Measurements from ENCODE around the gene KCTD8. TPM values are rescaled to one million over a fixed set of nuclear protein-coding genes. Genes with fewer than 3 reads are reported as not detected.

Gene KCTD8
- total RNA-seq, 2 donors from 2014 or later = 0.22 TPM; not detected in 1

DNA sequence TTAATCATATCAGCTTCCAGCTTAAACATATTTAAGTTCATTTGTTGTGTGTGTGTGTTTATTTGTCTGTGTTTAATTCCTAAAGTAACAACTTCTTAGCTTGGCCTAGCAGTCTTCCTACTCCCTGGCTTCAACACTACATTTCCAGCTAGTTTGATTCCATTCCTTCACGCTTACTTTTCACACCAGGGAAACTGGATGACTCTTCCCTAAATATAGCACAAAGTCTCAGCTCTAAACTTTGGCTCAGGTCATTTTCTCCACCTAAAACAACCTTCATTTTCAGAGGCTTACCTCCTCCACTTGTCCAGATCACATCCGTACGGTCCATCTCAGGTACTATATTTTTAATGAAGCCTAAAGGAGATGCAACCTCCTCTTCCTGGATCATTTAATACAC is 94.4 kb downstream of the KCTD8 start:
- DNase-seq (no peak), ATAC-seq (no peak)
- intact Hi-C loops (cut with DNase I, micrococcal nuclease) = no loop called here

DNA sequence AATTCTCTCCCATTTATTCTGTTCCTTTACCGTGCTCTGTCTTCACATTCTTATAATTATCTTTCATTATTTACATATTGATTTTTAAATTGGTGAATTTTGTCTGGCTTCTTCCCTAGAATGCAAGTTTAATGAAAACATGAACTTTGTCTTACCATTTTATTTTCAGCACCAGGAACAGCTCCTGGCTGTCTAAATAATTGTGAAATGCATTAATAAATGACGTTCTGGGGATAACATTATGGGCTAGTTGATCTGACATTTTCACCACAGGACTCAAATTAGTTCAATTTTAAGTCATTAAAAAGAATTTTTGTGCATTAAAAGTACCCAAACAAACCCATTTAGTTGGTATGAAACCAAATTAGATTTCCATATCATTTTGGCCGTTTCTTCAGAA is 97.5 kb downstream of the KCTD8 start:
- no peak for DNase-seq
- intact Hi-C loops (cut with DNase I, micrococcal nuclease) = no loop called here
- ATAC-seq = no peak

- ATAC-seq (no peak), DNase-seq (no peak)
- intact Hi-C loops (cut with DNase I, micrococcal nuclease) = no loop called here
Measured at GRCh38 chr4:44342800-44343199, 105.8 kb downstream of the KCTD8 start.

GRCh38 chr4:44326741-44327140 is 121.9 kb downstream of the KCTD8 start:
- ATAC-seq (no peak), DNase-seq (no peak)

DNA sequence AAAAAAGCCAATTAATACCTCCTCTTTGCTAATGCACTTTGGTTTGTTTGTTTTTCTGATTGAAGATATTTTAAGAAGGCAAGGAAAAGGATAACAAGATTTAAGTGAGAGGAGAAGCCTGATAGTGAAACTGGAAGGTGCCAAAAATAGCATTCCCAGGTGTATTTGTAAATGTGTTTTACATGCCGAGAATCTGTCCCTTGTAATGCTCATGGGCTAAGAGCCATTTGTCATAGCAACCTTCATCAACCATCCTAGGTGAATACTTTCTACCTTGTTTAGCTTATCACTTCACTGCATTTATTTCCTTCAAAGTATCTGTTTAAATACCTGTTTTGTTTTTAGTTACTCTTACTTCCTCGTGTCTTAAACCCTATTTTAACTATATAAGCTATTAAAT is 127.8 kb downstream of the KCTD8 start:
- intact Hi-C loops (cut with DNase I, micrococcal nuclease) = no loop called here
- ATAC-seq (no peak), DNase-seq (no peak)

More at GRCh38 chr4:44326741-44327140, 121.9 kb downstream of the KCTD8 start:
- intact Hi-C loops (cut with DNase I, micrococcal nuclease) = no loop called here

DNA sequence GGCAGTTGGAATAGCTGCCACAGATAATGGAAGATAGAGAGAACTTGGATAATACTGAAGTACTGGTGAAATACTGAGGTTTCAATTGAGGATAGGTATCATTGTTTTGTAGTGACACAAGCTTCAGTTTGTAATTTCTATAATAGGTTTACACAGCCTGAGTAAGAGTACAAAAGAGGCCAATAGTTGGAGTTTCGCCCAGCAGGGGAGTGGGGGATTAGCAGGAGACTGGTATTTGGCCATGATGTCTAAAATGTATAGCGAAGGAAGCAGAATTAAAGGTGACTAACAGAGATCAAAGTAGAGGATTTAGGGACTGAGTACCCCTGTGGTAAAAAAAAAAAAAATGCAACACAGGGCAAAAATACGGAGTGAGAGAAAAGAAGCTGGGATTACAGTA is 129.5 kb downstream of the KCTD8 start:
- DNase-seq = no peak
- intact Hi-C loops (cut with DNase I, micrococcal nuclease) = no loop called here
- no peak for ATAC-seq

- intact Hi-C loops (cut with DNase I, micrococcal nuclease) = no loop called here
- no peak for DNase-seq
- no peak for ATAC-seq
Measured at GRCh38 chr4:44313702-44314101, 134.9 kb downstream of the KCTD8 start.

GRCh38 chr4:44287505-44287904 is 161.1 kb downstream of the KCTD8 start:
- DNase-seq (no peak), ATAC-seq (no peak)
- intact Hi-C loops (cut with DNase I, micrococcal nuclease) = no loop called here

GRCh38 chr4:44279469-44279868 is 169.1 kb downstream of the KCTD8 start:
- ATAC-seq (no peak), DNase-seq (no peak)
- intact Hi-C loops (cut with DNase I, micrococcal nuclease) = no loop called here

DNA sequence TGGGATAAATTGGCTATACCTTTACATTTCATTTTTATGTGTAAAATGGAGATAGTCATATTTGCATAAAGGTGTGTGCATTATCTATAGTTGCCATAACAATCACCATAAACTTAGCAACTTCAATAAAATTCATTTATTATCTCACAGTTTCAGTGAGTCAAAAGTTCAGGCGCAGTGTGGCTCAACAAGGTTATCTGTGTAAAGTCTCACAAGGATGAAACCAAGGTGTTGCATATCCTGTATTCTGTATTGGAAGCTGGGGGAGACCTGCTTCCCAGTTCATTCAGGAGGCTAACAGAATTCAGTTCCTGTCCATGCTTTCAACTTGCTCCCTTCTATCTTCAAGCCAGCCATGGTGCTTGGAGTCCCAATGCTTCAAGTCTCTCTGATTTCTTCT is 169.5 kb downstream of the KCTD8 start:
- no peak for DNase-seq
- intact Hi-C loops (cut with DNase I, micrococcal nuclease) = no loop called here
- no peak for ATAC-seq

DNA sequence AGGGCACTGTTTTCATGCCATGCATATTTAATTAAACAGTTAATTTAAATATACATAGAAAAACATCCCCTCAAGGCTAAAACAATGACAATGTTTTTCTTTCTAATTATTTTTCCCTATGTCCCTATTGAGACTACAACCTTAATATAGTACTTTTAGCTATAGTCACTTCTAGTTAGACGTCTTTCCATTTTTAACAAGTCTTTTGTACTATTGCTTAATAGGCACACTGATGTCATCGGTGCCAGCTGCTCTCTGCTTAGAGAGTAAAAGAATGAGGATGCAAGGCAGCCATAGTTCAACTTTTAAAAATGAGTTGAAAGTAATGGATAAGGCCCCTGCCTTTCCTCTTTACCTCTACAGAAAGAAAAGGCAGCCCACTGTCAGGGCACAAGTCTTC is 191.1 kb downstream of the KCTD8 start:
- intact Hi-C loops (cut with DNase I, micrococcal nuclease) = no loop called here
- ATAC-seq (no peak), DNase-seq (no peak)

GRCh38 chr4:44256414-44256813 is 192.2 kb downstream of the KCTD8 start:
- DNase-seq (no peak), ATAC-seq (no peak)
- intact Hi-C loops (cut with DNase I, micrococcal nuclease) = no loop called here

- DNase-seq (no peak), ATAC-seq (no peak)
- intact Hi-C loops (cut with DNase I, micrococcal nuclease) = no loop called here
Measured at GRCh38 chr4:44237643-44238042, 211.0 kb downstream of the KCTD8 start.

DNA sequence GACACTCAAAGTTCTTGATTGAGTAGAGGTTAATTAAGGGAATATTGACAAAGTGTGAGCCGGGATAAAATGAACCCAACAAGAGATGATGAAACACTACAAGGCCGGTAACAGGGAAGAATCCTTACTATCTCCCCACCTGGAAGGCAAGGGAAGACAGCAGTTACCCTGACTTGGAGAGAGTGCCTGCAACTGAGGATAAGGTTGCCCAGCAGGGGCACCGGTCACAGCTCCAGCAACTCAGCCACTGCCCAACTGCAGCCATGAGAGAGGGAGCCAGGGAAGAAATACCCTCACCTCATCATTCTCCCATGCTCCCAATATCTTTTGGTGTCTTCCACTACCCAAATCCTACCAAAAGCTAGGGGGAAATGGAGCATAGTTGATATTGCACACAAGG is 212.7 kb downstream of the KCTD8 start:
- DNase-seq = no peak
- intact Hi-C loops (cut with DNase I, micrococcal nuclease) = no loop called here
- ATAC-seq = no peak

GRCh38 chr4:44232262-44232661 is 216.3 kb downstream of the KCTD8 start:
- intact Hi-C loops (cut with DNase I, micrococcal nuclease) = no loop called here
- no peak for ATAC-seq
- no peak for DNase-seq

- intact Hi-C loops (cut with DNase I, micrococcal nuclease) = no loop called here
- DNase-seq (no peak), ATAC-seq (no peak)
Measured at GRCh38 chr4:44231006-44231405, 217.6 kb downstream of the KCTD8 start.

- no peak for DNase-seq
- no peak for ATAC-seq
- intact Hi-C loops (cut with DNase I, micrococcal nuclease) = no loop called here
Measured at GRCh38 chr4:44228326-44228725, 220.3 kb downstream of the KCTD8 start.

- ATAC-seq (no peak), DNase-seq (no peak)
- intact Hi-C loops (cut with DNase I, micrococcal nuclease) = no loop called here
Measured at GRCh38 chr4:44221407-44221806, 227.2 kb downstream of the KCTD8 start.

DNA sequence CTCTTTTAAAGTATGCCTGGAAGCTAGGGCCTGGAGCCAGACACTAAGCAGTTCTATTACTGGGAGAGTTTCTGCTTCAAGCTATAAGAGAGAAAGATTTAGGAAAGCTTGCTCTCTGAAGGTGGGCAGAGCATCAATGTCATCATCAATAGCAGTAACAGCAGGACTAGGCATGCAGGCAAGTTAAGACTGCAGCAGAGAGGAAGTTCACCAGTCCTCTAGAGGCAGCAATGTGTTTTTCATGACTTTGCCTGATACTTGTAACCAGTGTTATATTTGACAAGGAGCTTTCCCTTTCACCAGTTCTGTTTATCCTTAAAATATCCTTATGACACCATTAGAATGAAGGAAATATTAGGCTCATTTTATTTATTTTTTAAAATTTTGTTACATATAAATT is 237.9 kb downstream of the KCTD8 start:
- DNase-seq (no peak), ATAC-seq (no peak)
- intact Hi-C loops (cut with DNase I, micrococcal nuclease) = no loop called here

- no peak for DNase-seq
- ATAC-seq = no peak
Measured at GRCh38 chr4:44196796-44197195, 251.8 kb downstream of the KCTD8 start.

GRCh38 chr4:44194365-44194764 is 254.2 kb downstream of the KCTD8 start:
- intact Hi-C loops (cut with DNase I, micrococcal nuclease) = no loop called here
- no peak for DNase-seq
- ATAC-seq = no peak

More at GRCh38 chr4:44196796-44197195, 251.8 kb downstream of the KCTD8 start:
- intact Hi-C loops (cut with DNase I, micrococcal nuclease) = no loop called here

DNA sequence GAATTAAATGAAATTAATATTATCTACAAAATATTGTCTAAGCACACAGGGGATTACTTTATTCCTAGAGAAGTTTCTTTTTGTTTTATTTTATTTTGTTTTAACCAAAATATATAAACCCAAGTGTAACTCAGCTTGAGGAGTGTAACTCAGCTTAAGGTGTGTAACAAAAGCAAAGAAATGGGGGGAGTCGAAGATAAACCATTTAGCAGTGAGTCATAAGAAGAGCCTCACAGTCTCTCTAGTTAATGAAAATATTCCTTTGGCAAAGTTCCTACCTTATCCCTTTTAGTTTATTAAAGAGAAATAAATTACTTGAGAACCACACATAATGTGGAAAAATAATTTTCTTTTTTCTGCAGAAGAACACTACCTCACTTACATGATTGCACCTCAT is 261.8 kb downstream of the KCTD8 start:
- intact Hi-C loops (cut with DNase I, micrococcal nuclease) = no loop called here
- DNase-seq = no peak
- no peak for ATAC-seq

All from left colon (tissue), 2 donors.